ENCODE measurements around the gene BCL7B.
A peak's percentile ranks its signal among the peaks of the same experiment; 100 is the strongest.
"Not testable (repeated sequence)": the region's sequence is repeated elsewhere in the genome, so short reads cannot be mapped to it uniquely, and the experiment has no call there.

BCL7B gene

DNA sequence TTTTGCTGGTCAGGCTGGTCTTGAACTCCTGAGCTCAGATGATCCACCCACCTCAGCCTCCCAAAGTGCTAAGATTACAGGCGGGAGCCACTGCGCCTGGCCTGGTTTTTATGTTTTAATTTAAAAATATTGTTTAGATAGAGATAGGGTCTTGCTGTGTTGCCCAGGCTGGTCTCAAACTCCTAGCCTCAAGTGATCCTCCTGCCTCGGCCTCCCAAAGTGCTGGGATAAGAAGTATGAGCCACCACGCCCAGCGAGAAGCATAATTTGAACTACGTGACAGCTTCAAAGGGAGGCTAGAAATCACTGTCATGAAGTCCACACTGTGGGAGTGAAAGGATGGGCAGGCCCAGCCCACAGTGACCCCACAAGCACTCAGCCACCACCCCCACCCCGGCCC is 21.6 kb downstream of the BCL7B start:
- not testable (repeated sequence) for DNase-seq (ENCODE audit: low read depth, low spot score)

DNA sequence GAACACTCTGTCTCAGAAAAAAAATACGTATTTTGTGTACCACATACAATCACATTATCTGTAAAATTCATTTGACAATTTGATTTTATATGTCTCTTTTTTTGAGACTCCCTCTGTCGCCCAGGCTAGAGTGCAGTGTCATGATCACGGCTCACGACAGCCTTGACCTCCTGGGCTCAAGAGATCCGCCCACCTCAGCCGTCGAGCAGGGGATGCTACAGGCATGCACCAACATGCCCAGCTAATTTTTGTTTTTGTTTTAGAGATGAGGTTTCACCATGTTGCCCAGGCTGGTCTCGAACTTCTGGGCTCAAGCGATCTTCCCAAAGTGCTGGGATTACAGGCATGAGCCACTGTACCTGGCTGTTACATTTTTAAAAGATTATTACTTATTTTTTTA is 23.7 kb downstream of the BCL7B start:
- no peak for DNase-seq (ENCODE audit: low read depth, low spot score)

DNA sequence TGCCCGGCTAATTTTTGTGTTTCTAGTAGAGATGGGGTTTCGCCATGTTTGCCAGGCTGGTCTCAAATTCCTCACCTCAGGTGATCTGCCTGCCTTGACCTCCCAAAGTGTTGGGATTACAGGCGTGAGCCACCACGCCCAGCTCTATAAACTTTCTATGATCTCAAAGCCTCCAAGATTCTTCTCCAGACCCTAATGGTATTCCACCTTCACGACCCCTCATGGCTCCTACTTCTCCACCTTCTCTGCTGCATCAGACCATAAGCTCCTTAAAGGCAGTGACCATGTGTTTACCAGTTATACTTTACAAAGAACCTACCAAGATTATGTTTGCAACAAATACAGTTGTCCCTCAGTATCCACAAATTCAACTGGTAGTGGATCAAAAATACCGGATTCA is 25.3 kb downstream of the BCL7B start:
- DNase-seq (ENCODE audit: low read depth, low spot score), result no peak

DNA sequence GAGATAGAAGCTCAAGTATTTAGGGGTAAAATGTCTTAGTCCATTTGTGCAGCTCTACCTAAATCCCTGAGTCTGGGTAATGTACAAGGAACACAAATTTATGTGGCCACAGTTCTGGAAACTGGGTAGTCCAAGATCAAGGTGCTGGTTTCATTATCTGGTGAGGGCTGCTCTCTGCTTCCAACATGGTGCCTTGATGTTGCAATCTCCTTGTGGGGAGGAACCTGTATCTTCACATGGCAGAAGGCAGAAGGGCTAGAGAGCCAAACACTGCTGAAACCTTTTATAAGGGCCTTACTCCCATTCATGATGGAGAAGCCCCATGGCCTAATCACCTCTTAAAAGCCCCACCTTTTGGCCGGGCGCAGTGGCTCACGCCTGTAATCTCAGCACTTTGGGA is 26.7 kb downstream of the BCL7B start:
- no peak for DNase-seq (ENCODE audit: low read depth, low spot score)

DNA sequence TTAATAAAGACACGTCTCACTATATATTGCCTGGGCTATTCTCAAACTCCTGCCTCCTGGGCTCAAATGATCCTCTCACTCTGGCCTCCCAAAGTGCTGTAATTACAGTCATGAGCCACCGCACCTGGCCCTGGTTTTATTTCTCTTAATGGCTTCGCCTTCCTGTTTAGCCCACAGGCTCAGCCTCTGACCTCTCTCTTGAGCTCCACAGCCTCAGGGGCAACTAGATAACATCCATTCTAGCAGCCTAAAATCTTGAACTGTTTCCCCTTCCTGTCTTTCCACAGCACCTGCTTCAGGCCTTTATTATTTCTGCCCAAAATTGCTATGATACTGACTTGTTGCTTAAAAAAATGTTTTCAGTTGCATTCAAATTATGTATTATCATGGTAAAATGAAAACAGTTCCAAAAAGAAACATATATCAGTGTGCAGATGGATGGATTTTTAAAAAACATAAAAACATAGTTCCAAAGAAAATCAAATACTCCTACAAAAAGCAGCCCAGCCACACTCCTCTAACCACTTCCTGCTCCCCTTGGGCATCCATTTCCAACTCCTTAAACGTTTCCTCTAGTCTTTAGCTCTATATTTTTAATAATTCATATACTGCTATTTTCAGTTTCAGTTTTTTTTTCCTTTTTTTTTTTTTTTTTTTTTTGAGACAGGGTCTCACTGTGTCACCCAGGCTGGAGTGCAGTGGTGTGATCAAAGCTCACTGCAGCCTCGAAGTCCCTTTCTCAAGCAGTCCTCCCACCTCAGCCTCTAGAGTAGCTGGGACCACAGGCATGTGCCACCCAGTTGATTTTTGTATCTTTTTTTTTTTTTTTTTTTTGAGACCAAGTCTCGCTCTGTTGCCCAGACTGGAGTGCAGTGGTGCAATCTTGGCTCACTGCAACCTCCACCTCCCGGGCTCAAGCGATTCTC is 30.3 kb downstream of the BCL7B start:
- no peak for DNase-seq (ENCODE audit: low read depth, low spot score)

DNA sequence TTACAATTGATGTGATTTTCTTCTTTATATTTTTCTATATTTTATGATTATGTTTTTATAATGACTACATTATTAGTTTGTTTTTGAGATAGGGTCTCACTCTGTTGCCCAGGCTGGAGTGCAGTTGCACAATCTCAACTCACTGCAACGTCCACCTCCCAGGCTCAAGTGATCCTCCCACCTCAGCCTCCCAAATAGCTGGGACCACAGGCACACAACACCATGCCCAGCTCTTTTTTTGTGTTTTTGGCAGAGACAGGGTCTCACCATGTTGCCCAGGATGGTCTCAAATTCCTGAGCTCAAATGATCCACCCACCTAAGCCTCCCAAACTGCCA is 31.4 kb downstream of the BCL7B start:
- not testable (repeated sequence) for DNase-seq (ENCODE audit: low read depth, low spot score)

DNA sequence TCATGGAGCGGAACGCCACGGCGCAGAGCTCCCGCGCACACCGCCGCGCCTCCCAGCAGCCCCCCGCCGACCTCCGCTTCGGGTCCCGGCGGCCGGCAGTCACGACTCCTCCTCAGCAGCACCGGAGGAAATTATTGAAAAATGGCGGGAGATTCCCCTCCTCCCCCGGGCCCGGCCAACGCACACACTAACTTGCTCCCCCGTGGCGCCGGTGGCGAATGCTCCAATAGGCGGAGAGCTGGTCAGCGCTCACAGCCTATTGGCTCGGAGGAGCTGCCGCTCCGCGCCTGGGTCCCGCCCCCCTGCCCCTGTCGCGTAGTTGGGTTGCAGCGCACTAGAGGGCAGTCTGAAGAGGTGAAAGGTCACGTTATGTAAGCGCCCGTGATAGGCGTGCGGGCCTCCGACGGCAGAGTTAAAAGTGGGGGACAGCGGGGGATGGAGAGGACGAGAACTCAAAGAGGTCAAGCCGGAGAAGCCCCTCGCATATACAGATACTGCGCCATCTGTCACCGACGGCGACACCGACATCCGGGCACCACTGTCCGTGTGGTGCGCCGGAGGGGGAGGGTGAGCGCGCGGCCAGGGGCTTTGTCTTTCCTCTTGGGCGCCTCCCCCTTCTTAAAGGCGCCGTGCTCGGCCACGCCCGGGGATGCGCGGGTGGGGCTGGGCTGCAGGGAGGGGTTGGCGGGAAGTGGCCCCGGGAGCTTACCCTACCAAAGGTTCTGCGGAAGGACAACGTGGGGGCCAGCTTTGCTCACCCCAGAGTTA is 35.2 kb downstream of the BCL7B start, which contains the start of gene BAZ1B:
Gene BAZ1B (minus strand): TSS at position 189 of the 768 bp plus-strand sequence. CDS start 360 bp downstream, outside the sequence.
- DNase-seq (ENCODE audit: low read depth, low spot score), result peak; percentile 94

DNA sequence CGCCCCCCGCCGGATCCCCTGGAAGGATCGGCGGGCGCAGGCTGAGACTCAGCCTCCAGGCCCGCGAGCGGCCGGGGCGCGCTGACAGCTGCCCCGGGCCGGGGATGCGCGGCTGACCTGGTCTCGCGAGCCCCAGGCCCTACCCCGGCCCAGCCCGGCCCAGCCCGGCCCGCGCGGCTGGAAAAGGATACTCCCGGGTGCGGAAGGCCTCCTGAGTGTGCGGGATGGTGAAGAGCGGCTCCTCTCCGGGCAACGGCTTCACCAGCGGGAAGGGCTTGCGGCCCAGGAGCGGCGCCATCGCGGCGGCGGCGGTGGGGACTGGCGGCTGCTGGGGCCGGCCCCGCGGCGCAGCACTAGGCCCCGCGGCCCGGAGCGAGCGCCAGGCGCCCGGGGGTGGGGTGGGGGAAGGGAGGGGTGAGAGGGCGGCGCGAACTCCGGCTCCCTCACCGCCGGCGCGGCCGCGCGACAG is 35.8 kb downstream of the BCL7B start:
- no peak for DNase-seq (ENCODE audit: low read depth, low spot score)

DNA sequence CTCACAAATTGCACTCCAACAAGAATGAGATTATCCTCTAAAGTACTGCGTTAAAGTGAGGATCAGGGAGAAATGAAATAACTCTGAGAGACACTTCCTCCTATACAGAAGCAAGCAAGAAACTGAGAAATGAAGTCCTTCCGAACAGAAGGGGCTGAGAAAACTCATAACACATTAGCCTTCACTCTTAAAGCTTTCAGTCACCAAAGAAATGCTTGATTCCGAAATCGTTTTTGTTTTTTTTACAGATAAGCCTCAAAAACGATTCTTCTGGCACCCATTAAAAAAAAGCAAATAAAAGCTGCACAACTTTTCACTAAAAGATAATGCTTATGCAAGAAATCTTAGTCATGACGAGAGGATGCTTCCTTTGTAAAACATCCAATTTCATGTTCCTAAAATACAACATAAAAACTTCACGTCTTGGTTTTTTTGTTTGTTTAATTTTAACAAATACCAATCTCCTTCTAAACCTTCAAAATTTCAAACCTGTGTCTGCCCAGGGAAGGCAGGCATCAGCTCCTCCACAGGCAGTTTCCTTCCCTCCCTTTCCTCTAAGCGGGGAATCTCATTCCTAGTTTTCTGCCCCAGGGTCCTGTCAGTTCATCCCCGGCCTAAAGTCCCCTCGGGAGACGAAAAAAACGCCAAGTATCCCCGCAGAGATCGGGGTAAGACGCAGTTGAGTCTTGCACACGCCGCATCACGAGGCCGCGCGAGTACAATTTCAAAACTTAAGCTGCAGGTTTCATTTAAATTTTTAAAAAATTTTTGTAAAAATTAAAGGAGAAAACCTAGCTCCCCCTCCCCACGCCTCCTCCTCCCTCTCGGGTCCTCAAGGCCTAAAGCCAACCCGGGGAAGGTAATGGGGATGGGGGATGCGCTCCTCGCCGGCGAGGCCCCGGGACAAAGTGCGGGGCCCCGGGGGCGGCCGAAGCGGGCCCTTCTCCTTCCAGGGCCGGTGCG is 36.5 kb downstream of the BCL7B start:
- no peak for DNase-seq (ENCODE audit: low read depth, low spot score)

DNA sequence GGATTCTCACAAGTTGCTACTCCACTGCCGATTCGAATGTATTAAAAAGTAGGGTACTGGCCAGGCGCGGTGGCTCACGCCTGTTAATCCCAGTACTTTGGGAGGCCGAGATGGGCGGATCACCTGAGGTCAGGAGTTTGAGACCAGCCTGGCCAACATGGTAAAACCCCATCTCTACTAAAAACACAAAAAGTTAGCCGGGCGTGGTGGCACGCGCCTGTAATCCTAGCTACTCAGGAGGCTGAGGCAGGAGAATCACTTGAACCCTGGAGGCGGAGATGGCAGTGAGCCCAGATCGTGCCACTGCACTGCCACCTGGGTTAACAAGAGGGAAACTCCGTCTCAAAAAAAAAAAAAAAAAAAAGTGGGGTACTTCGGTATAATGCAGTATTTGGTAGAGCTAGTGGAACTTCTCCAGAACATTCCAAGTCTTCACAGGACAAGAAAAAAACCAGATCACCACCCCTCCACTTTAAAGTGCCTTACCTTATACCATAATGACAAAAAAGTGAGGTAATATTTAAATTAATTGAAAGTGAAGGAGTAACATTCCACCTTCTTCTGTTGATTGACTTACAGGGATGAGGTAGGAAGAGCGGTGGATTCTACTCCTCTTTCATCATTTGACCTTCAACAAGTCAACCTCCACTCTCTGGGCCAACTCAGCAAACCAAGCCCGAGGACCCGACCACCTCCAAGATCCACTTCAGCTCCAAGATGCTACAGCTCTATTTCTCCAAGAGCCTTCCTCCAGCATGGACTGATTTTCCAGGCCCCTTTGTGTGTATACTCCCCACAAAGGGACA is 37.4 kb downstream of the BCL7B start:
- DNase-seq (ENCODE audit: low read depth, low spot score), result no peak

DNA sequence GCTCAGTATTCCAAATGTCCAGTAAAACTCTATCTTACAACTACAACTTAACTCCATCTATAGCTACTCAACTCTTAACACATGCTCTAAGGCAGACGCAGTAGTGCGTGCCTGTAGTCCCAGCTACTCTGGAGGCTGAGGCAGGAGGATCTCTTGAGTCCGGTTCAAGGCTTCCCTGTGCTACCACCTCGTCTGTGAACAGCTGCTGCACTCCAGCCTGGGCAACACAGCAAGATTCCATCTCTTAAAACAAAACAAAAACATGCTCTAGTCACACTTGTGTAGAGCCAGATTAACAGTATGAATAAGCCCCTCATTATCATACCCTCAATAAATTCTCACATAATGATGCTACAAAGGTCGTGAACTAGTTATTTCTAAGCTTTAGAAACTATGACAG is 39.0 kb downstream of the BCL7B start:
- DNase-seq (ENCODE audit: low read depth, low spot score), result no peak

DNA sequence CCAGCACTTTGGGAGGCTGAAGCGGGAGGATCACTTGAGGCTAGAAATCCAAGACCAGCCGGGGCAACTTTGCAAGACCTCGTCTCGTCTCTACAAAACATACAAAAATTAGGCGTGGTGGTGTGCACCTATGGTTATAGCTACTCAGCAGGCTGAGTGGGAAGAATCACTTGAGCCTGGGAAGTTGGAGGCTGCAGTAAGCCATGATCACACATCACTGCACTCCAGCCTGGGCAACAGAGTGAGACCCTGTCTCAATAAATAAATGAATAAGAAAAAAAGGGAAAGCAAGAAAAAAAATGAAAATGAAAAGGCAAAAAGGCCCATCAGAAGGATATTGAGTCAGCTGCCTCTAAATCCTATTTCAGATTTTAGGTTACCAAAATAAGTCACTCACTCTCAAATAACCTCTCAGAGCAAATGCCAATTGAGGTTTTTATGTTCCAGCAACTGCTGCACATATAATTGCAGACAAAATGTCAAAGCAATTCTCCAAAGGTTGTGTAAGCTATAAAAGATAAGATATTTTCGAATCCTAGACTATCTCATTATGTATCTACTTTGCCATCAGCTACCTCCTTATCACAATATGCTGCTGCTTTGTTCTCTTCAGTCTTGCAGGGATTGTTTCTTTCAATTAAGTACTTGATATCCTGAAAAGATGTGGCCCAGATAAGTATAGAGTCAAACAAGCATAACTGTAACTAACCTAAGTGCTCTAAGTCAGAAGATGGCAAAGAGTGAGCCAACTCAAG is 40.1 kb downstream of the BCL7B start:
- DNase-seq (ENCODE audit: low read depth, low spot score), result no peak

DNA sequence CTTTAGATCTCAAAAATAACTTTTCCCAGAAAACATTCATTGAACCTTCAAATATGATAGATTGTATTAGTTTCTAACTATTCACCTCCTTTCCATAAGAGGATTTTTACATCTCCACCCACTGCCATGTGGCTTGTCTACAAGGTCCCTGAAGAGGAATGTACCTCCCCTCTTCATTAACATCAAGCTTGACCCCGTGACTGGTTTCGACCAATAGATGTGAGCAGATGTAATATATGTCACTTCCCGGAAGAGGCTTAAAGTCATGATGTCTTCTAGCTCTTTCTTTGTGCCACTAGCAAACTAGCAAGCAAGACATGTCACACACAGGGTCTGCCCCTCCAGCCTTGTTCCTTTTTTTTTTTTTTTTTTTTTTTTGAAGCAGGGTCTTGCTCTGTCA is 42.3 kb downstream of the BCL7B start:
- DNase-seq (ENCODE audit: low read depth, low spot score), result no peak

DNA sequence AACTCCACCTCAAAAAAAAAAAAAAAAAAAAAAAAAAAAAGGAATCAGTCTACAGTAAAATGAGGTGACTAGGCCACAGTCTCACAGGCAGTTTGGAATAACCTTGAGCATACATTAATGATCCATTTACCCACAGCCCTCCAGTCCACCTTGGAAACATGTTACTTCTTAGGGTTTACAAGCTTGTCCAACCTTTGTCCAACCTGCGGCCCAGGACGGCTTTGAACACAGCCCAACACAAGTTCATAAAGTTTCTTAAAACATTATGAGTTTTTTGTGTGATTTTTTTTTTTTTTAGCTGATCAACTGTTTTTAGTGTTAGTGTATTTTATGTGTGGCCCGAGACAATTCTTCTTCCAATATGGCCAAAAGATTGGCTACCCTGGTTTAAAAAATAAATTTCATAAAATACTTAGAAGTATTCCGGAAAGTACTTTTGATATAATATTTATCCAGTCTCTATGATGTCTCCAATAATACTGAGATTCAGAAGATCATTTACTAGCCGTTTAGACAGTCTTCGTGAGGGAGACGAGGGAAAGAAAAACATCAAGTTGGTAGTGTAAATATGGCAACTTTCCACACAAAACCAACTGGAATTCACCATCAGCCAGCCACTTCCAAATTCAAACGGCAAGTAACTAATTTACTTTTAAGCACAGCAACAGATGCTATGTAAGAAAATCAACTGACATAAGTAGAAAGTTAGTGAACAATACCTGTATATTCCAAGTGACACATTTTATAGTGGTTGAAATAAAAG is 45.3 kb downstream of the BCL7B start:
- no peak for DNase-seq (ENCODE audit: low read depth, low spot score)

DNA sequence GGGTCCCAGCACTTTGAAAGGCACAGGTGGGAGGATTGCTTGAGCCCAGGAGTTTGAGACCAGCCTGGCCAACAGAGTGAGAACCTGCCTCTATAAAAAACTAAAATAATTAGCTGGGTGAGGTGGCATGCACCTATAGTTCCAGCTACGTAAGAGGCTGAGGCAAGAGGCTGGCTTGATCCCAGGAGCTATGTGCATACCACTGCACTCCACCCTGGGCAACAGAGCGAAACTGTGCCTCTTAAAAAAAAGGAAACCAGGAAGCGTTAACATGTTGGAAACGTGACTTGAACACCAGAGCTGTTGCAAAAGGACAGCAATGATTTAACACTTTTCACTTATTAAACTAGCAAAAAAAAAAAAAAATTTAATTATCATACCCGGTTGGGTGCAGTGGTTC is 48.0 kb downstream of the BCL7B start:
- DNase-seq (ENCODE audit: low read depth, low spot score), result no peak

DNA sequence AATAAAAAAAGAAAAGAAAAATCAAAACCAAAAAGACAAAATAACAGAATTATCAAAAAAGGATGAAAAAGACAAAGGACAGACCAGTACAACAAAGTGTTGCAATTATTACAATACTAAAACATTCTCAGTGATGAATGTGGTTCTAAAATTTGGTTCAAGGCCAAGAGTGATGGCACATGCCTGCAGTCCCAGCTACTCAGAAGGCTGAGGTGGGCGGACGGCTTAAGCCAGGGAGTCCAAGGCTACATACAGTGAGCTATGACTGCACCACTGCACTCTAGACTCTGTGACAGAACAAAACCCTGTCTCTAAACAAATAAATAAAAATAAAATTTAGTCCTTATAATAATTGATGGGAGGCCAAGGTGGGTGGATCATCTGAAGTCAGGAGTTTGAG is 49.9 kb downstream of the BCL7B start:
- DNase-seq (ENCODE audit: low read depth, low spot score), result no peak

DNA sequence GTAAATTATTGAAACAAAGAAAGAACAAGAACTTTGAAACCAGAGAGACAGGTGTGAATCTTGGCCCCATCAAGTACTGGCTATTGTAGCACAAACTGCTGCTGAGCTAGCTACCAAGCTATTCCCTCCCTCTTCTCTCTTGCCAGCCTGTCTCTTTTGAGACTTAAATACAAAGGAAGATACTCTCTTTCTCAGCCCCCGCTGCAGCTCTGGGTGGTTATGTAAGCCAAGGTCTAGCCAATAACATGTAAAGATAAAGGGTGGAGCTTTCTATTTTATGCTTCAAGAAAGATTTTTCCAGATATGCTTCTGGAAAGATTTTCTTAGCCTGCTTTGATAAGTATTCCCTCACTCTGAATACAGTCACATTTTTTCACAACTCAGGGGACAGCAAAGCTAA is 52.6 kb downstream of the BCL7B start:
- no peak for DNase-seq (ENCODE audit: low read depth, low spot score)

DNA sequence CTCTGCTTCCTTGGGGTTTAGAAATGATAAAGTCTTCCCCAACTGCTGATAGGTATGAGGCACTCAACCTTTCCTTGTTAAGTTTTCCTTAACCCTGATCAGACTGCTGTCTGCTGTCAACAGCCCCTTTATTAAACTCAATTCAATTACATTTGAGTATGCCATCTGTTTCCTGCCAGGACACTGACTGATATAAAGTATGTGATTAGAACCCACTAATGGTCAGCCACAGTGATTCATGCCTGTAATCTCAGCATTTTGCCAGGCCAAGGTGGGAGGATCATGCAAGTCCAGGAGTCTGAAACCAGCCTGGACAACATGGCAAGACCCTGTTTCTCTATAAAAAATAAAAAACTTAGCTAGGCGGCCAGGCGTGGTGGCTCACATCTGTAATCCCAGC is 53.5 kb downstream of the BCL7B start:
- DNase-seq (ENCODE audit: low read depth, low spot score), result no peak

DNA sequence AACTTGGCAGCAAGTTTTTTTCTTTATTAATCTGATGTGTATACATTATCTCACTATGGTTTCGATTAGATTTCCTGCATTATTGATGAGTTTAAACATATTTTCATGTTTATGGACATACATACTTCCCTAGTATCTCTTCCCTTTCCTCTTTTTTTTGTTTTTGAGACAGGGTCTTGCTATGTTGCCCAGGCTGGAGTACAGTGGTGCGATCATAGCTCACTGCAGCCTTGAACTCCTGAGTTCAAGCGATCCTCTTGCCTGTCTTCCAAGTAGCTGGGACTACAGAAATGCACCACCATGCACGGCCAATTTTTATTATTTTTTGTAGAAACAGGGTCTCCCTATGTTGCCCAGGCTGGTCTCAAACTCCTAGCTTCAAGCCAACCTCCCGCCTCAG is 54.3 kb downstream of the BCL7B start:
- no peak for DNase-seq (ENCODE audit: low read depth, low spot score)

All from activated naive CD8-positive, alpha-beta T cell treated with anti-CD3 and anti-CD28 coated beads, Interleukin-2, amount 50 U/mL, for 16 hours (primary cell).